SH-SY5Y (cell line): ENCODE data around the gene COL6A3.

Experiments
- GATA2 ChIP-seq: IDR thresholded peaks from 2 replicates; pipeline ENCODE4 v1.6.1; 2011; ENCODE audit warnings: mild to moderate bottlenecking, low read depth, low read length
- GATA3 ChIP-seq: IDR thresholded peaks from 2 replicates; pipeline ENCODE4 v1.6.1; 2011; ENCODE audit warnings: low read depth, mild to moderate bottlenecking, low read length, moderate library complexity

DNA sequence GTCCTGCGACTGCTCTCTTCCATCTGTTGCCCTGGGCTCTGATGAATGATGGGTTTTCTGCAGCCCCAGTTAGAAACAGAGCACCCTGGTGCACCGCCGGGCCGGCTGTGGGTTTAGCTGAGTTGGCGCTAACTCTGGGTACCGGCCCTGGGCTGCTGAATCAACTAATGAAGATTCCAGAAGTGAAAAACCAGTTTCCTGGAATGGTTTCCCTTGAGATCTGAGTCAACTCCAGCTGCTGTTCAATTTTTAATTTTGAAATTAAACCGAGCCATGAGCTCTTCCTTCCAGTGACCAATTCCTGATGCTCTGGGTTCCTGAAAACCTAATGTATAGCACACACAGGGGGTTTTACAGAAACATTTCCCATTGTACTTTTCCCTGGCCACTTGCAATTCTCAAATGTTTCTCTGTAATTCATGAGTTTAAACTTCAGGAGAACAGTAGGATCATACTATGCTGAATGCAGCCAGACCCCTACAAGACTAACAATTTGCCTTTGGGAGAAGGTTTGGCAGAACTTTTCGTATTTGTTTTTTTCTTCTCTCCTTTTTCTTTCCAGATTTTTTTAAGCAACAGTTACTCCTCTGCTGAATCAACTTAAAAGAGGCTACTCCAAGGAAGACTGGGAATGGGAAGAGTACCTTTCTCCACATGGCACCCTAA lies 5.5 kb downstream of the COL6A3 start:
- TF ChIP-seq GATA2, result no peak
- no peak for TF ChIP-seq GATA3
